WERI-Rb-1 (cell line): ENCODE measurements around the gene CEACAM16.

Source experiments
- DNase-seq: peaks from one replicate; pipeline ENCODE4 v3.0.0-alpha.2; 2020
- H3K27ac ChIP-seq: fragments of 250-450 bp; sonication (Bioruptor Pico); 2 replicates; pipeline ENCODE4 v1.5.1; 2020; ENCODE audit warnings: mild to moderate bottlenecking, moderate library complexity
- H3K27me3 ChIP-seq: fragments of 250-450 bp; sonication (Bioruptor Pico); 2 replicates; pipeline ENCODE4 v1.5.1; 2021; ENCODE audit warnings: mild to moderate bottlenecking, low read depth, moderate library complexity; ENCODE audit not compliant: insufficient read depth, severe bottlenecking
- H3K36me3 ChIP-seq: fragments of 250-450 bp; sonication (Bioruptor Pico); 2 replicates; pipeline ENCODE4 v1.5.1; 2020; ENCODE audit warnings: mild to moderate bottlenecking, moderate library complexity
- H3K4me3 ChIP-seq: 2 replicates; pipeline ENCODE4 v1.5.1; 2011; ENCODE audit warnings: low read depth, mild to moderate bottlenecking, control low read depth, low read length
- H3K9me3 ChIP-seq: fragments of 250-450 bp; sonication (Bioruptor Pico); 2 replicates; pipeline ENCODE4 v1.5.1; 2021; ENCODE audit warnings: mild to moderate bottlenecking, moderate library complexity; ENCODE audit not compliant: severe bottlenecking
- CTCF ChIP-seq: IDR thresholded peaks from 2 replicates; pipeline ENCODE4 v1.5.1; 2011; ENCODE audit warnings: low read depth, mild to moderate bottlenecking, control low read depth, inconsistent platforms, low read length

CEACAM16 gene

GRCh38 chr19:44745887-44746600, 47.1 kb downstream of the CEACAM16 start:
- Histone ChIP-seq H3K27me3 (no peaks in the 10 kb centered on the region), H3K27ac (no peak overlapping the region), H3K36me3 (no peaks in the 10 kb centered on the region), H3K4me3 (no peak overlapping the region), H3K9me3 (no peaks in the 10 kb centered on the region)
- TF ChIP-seq CTCF: no peak
- DNase-seq: no peak

GRCh38 chr19:44746616-44746945, 47.6 kb downstream of the CEACAM16 start:
- DNase-seq: no peak
- Histone ChIP-seq H3K4me3 (no peak overlapping the region), H3K9me3 (no peaks in the 10 kb centered on the region), H3K27me3 (no peaks in the 10 kb centered on the region), H3K36me3 (peaks cover 3% of the 10 kb centered on the region), H3K27ac (no peak overlapping the region)
- TF ChIP-seq CTCF: no peak

- H3K36me3 ChIP-seq: peaks cover 5% of the 10 kb centered on the region
- no peak overlapping the region for H3K27ac ChIP-seq
- no peak for TF ChIP-seq CTCF
- no peaks in the 10 kb centered on the region for H3K27me3 ChIP-seq
- no peaks in the 10 kb centered on the region for H3K9me3 ChIP-seq
- DNase-seq: peak; percentile 89
- peak overlapping the region; percentile 66 for H3K4me3 ChIP-seq
These were observed 48.2 kb downstream of the CEACAM16 start for GRCh38 chr19:44746946-44747738.

GRCh38 chr19:44747739-44748425, 48.9 kb downstream of the CEACAM16 start:
- peak overlapping the region; percentile 60 for H3K27ac ChIP-seq
- DNase-seq: no peak
- H3K36me3 ChIP-seq: peaks cover 5% of the 10 kb centered on the region
- TF ChIP-seq CTCF: no peak
- no peaks in the 10 kb centered on the region for H3K9me3 ChIP-seq
- H3K27me3 ChIP-seq: no peaks in the 10 kb centered on the region
- H3K4me3 ChIP-seq: peak overlapping the region; percentile 66

GRCh38 chr19:44748426-44749254, 49.7 kb downstream of the CEACAM16 start, which contains the start of gene BCL3:
Gene BCL3, plus strand, starts transcription at chr19:44748708. Its CDS starts 83 bp downstream, at chr19:44748791.
- Histone ChIP-seq H3K36me3 (peaks cover 5% of the 10 kb centered on the region), H3K27ac (peak within 1 kb of the TSS; percentile 60), H3K4me3 (peak within 1 kb of the TSS; percentile 66), H3K27me3 (no peaks in the 10 kb centered on the region), H3K9me3 (no peaks in the 10 kb centered on the region)
- peak; percentile 34 for DNase-seq
- TF ChIP-seq CTCF: no peak
